Astrocyte of the cerebellum (primary cell): ENCODE data around the gene RNF157.

Experiments
- DNase-seq: peaks from one replicate; pipeline ENCODE4 v3.0.0-alpha.2; 2011; ENCODE audit warnings: low read depth
- H3K4me3 ChIP-seq: 2 replicates; pipeline ENCODE4 v1.5.1; 2011; ENCODE audit warnings: mild to moderate bottlenecking, low read depth, low read length, moderate library complexity
- in situ Hi-C: cut with HindIII; loops from 2 replicates; pipeline ENCODE4 v1.10.0; 2017; ENCODE audit warnings: low sequenced_read_pairs
- TF ChIP-seq, protein P1 (sequence below): IDR thresholded peaks from 2 replicates; pipeline ENCODE4 v1.5.1; 2012; ENCODE audit warnings: low read length, low read depth, moderate library complexity, mild to moderate bottlenecking; ENCODE audit errors: missing control alignments

RNF157 gene

DNA sequence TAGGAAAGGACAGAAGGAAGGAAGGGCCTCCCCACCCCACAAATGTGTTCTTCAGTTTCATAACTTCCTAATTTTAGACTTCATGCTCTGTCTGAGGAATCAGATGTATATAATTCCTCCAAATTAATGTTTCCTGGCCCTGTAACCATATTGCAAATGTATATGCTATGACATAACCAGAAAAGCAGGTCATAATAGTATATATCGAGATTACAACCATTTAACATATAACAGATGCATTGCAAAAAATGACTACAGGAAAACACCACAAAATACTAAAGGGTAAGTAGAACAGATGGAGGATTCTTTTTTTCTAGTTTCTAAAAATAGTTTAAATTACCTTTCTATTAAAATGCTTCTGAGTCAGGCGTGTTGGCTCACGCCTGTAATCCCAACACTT is 133.6 kb downstream of the RNF157 start:
- in situ Hi-C loops: no loop called here
- no peak for DNase-seq
- no peak overlapping the region for H3K4me3 ChIP-seq
- TF ChIP-seq, protein P1, sequence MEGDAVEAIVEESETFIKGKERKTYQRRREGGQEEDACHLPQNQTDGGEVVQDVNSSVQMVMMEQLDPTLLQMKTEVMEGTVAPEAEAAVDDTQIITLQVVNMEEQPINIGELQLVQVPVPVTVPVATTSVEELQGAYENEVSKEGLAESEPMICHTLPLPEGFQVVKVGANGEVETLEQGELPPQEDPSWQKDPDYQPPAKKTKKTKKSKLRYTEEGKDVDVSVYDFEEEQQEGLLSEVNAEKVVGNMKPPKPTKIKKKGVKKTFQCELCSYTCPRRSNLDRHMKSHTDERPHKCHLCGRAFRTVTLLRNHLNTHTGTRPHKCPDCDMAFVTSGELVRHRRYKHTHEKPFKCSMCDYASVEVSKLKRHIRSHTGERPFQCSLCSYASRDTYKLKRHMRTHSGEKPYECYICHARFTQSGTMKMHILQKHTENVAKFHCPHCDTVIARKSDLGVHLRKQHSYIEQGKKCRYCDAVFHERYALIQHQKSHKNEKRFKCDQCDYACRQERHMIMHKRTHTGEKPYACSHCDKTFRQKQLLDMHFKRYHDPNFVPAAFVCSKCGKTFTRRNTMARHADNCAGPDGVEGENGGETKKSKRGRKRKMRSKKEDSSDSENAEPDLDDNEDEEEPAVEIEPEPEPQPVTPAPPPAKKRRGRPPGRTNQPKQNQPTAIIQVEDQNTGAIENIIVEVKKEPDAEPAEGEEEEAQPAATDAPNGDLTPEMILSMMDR: no peak

DNA sequence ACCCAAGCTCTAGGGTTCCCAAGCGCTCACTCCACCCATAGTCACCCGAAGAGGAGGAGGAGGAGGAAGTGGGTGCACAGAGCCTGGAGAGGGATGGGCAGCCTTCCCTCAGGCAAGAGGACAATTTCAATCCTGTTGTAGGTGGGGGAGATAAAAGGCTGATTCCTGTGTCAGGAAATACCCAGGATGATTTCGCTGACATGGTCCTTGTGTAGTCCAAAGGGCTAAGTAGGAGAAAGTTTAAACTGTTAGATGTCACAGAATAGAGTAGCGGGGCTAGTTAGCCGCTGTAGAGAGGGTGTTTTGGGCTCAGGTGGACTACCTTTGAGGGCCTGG is 135.4 kb downstream of the RNF157 start:
- in situ Hi-C loops: no loop called here
- TF ChIP-seq, protein P1: no peak
- DNase-seq: no peak
- H3K4me3 ChIP-seq: no peak overlapping the region

DNA sequence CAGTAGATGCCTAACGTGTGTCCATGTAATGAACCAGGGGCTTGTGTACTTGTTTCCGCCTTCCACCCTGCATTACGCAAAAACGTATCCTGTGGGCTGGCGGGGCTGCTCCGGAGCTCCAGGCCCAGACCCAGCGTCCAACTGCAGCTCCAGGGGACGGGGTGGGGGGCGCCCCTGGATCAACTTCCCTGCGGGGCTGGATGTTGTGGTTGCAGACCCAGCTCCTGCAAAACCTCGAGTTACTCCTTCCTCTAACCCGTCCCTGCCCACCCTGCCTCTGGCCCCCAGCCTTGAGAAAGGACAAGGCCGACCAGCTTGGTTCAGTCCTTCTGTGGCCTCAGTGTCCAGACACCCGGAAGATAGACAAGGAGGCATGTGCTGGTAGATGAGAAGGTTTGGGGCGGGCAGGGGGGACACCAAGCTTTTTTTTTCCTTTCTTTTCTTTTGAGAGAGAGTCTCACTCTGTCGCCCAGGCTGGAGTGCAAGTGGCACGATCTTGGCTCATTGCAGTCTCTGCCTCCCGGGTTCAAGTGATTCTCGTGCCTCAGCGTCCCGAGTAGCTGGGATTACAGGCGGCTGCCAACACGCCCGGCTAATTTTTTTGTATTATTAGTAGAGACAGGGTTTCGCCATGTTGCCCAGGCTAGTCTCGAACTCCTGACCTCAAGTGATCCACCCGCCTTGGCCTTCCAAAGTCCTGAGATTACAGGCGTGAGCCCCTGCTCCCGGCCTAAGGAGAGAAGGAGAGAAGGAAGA is 136.0 kb downstream of the RNF157 start:
- peak overlapping the region; percentile 70 for H3K4me3 ChIP-seq
- in situ Hi-C loops: no loop called here
- DNase-seq: no peak
- TF ChIP-seq, protein P1: no peak

DNA sequence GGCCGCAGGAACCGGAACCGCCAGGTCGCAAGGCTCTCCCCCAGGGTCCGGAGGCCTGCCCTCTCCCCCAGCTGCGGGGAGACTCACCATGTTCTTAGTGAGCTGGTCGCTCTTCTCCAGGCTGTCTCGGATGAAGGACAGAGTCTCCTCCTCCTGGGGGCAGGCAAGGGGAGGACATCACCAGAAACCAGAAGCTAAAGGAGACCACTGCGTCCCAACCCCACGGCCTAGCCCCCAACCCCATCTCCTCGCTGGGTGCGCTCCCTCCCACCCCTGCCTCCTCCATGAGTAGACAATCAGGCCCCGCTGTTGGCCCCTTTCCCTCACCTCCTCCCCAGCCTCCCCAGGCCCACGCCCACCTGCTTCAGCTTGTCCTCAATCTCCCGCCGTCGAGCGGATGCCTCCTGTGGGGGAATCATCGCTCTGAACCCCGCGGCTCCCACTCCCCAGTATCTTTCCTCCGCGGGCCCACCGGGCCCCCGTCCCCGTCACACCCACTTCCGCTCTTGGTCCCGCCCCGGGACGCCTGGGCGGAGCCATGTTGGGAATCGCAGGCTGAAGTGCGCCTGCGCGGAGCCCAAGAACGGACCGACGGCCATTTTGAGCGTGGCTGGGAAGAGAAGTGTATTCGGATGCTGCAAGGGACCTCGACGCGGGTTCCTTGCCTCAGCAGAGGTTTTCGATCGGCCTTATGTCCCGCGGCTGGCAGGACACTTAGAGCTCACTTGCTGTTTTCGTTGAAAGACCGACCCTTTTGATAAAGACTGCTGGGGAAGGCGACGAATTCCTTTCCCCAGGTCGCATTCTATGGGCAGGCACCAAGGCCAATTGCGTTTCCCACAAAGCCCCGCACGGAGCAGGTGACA is 136.8 kb downstream of the RNF157 start, which contains the start of gene EXOC7:
TSS of gene EXOC7 (minus strand) at position 514 of the 866 bp plus-strand sequence. CDS start at position 419, 95 bp downstream.
- peak; percentile 73 for DNase-seq
- TF ChIP-seq, protein P1: peak; percentile 11
- in situ Hi-C loops: no loop called here
- H3K4me3 ChIP-seq: peak within 1 kb of the TSS; percentile 70

DNA sequence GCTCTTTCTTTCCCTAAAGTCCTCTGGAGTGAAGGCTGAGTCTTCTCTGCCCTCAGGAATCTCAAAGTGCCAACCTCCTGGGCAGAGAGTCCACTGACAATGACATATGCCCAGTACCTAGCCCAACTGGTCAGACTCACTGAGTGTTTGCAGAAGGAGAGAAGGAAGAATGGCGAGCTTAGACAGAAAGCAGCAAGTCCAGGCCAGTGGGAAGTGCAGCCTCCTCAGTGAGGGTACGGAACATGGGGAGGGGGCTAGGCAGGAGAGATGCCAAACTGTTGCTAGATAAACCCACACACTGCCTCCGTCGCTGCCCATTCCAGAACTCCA is 137.4 kb downstream of the RNF157 start:
- in situ Hi-C loops: no loop called here
- TF ChIP-seq, protein P1: no peak
- DNase-seq: no peak
- H3K4me3 ChIP-seq: peak overlapping the region; percentile 70

DNA sequence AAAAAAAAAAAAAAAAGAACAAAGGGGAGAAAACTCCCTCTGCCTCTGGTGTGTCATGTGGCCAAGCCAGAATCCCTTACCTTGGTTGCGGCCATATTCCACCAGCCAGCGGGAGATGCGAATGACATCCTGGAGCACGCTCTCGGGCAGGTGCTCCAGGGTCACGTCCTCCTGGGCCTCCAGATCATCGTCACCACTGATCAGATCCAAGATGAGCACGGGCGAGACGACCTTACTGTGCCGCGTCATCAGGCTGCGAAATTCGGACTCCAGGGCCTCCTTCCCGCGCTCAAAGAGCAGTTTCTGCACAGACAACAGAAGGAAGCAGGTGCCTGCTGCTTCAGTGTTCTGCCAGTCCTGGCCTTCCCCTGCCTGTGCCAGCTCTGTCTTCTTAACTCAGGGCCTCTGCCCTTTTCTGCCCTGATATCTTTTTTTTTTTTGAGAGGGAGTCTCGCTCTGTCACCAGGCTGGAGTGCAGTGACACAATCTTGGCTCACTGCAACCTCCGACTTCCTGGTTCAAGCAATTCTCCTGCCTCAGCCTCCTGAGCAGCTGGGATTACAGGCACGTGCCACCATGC is 142.5 kb downstream of the RNF157 start:
- in situ Hi-C loops: no loop called here
- no peak for DNase-seq
- TF ChIP-seq, protein P1: no peak
- no peak overlapping the region for H3K4me3 ChIP-seq
